GM23248 (cell line): ENCODE measurements around the gene SNX9. TPM values are rescaled to one million over a fixed set of nuclear protein-coding genes. Genes with fewer than 3 reads are reported as not detected.

Experiments
- DNase-seq: peaks from one replicate; pipeline ENCODE4 v3.0.0-alpha.2; 2015
- H2AFZ ChIP-seq: fragments of 200-600 bp; sonication (generic); 2 replicates; pipeline ENCODE4 v1.6.1; 2016; ENCODE audit warnings: antibody characterized with exemption
- H3F3A ChIP-seq: fragments of 200-600 bp; sonication (generic); 2 replicates; pipeline ENCODE4 v1.6.1; 2016; ENCODE audit warnings: mild to moderate bottlenecking, antibody characterized with exemption, mixed run types; ENCODE audit not compliant: insufficient read depth
- H3K27ac ChIP-seq: fragments of 200-600 bp; sonication (generic); 2 replicates; pipeline ENCODE4 v1.5.1; 2016; ENCODE audit warnings: mild to moderate bottlenecking
- H3K27me3 ChIP-seq: fragments of 200-600 bp; sonication (generic); replicated peaks from 2 replicates; pipeline ENCODE4 v1.6.1; 2016; ENCODE audit warnings: mild to moderate bottlenecking; ENCODE audit not compliant: insufficient read depth
- H3K36me3 ChIP-seq: fragments of 200-600 bp; sonication (generic); 2 replicates; pipeline ENCODE4 v1.6.1; 2016; ENCODE audit warnings: low read depth, mild to moderate bottlenecking
- H3K4me1 ChIP-seq: fragments of 200-600 bp; sonication (generic); 2 replicates; pipeline ENCODE4 v1.6.1; 2016; ENCODE audit warnings: mild to moderate bottlenecking; ENCODE audit not compliant: insufficient read depth
- H3K4me2 ChIP-seq: fragments of 200-600 bp; sonication (generic); one replicate; pipeline ENCODE4 v1.6.1; 2016; ENCODE audit warnings: mild to moderate bottlenecking; ENCODE audit not compliant: unreplicated experiment
- H3K4me3 ChIP-seq: fragments of 200-600 bp; sonication (generic); 2 replicates; pipeline ENCODE4 v1.5.1; 2016; ENCODE audit warnings: mild to moderate bottlenecking
- H3K79me2 ChIP-seq: fragments of 200-600 bp; sonication (generic); 2 replicates; pipeline ENCODE4 v1.6.1; 2016; ENCODE audit warnings: mild to moderate bottlenecking; ENCODE audit not compliant: insufficient read depth
- H3K9ac ChIP-seq: fragments of 200-600 bp; sonication (generic); 2 replicates; pipeline ENCODE4 v1.6.1; 2016; ENCODE audit warnings: mild to moderate bottlenecking
- H3K9me2 ChIP-seq: fragments of 200-600 bp; sonication (generic); 2 replicates; pipeline ENCODE4 v1.6.1; 2016; ENCODE audit warnings: mixed run types, mild to moderate bottlenecking, moderate library complexity; ENCODE audit not compliant: insufficient read depth
- H3K9me3 ChIP-seq: fragments of 200-600 bp; sonication (generic); one replicate; pipeline ENCODE4 v1.6.1; 2017; ENCODE audit warnings: low read depth
- H4K20me1 ChIP-seq: fragments of 200-600 bp; sonication (generic); 2 replicates; pipeline ENCODE4 v1.6.0; 2016; ENCODE audit not compliant: insufficient read depth
- EZH2 ChIP-seq: fragments of 200-600 bp; sonication (generic); IDR thresholded peaks from 2 replicates; pipeline ENCODE4 v1.6.1; 2018; ENCODE audit warnings: antibody characterized with exemption, mild to moderate bottlenecking; ENCODE audit not compliant: insufficient read depth, poor library complexity, severe bottlenecking
- EZH2phosphoT487 ChIP-seq: fragments of 200-600 bp; sonication (generic); IDR thresholded peaks from 2 replicates; pipeline ENCODE4 v1.6.1; 2018; ENCODE audit warnings: antibody characterized with exemption, moderate library complexity, mild to moderate bottlenecking, low read depth; ENCODE audit not compliant: insufficient read depth
- WGBS, 2 experiments: methylation state at CpG; one replicate each; pipeline ENCODE4 v1.1.6; 2015 to 2017; ENCODE audit warnings: low lambda C conversion rate in 2 of 2, low coverage in 1 of 2; ENCODE audit errors: missing lambda C conversion rate in 2 of 2; 5-methylcytosine and 5-hydroxymethylcytosine counted together
- in situ Hi-C: fragments of 300-500 bp; cut with MboI; formaldehyde crosslinking; loops from 2 replicates; pipeline ENCODE4 v1.15.0; 2020
- polyA plus RNA-seq: library from polyadenylated mRNA; unstranded; fragments of >200 nt; fragmentation: Nextera tagmentation; extraction: Ambion mirVana; gene quantifications from 2 replicates; pipeline ENCODE4 v1.2.1, GENCODE V29; 2016
- total RNA-seq: library from RNA; depleted of rRNA; stranded (reverse); fragments of >200 nt; shearing (Covaris generic); gene quantifications from 2 replicates; pipeline ENCODE4 v1.2.3, GENCODE V29; 2014

Gene SNX9
- total and polyA plus RNA-seq, 2 experiments from 2014 or later = 80.4 to 89.6 TPM

DNA sequence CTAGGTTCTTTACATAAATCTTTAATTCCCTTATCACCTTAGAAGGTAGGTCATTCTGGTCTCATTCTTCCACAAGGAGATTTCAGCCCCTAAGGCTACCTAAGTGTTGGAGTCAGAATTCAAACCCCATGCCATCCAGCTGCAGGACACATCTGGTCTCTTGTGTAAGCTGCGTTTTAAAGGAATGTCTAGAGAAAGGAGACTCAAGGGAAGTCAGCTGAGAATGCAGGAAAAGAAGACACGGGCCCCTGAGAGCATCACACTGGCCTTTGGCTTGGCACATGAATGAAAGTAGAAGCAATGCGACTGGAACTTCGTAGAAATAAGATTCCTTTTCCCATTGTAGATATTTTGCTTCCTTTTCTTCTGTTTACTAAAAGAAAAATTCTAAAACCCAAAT lies 82.0 kb downstream of the SNX9 start:
- no peaks in the 10 kb centered on the region for H3K9me3 ChIP-seq
- H3K9ac ChIP-seq = no peak overlapping the region
- peaks cover 13% of the 10 kb centered on the region for H3F3A ChIP-seq
- in situ Hi-C loops = no loop called here
- no peak for DNase-seq
- no peaks in the 10 kb centered on the region for H3K9me2 ChIP-seq
- H3K36me3 ChIP-seq = peaks cover 75% of the 10 kb centered on the region
- no peak overlapping the region for H3K27ac ChIP-seq
- WGBS, 2 experiments = 81 to 84% methylated on average over 4 of the region's 4 CpGs
- no peak for TF ChIP-seq EZH2
- TF ChIP-seq EZH2phosphoT487 = no peak
- H2AFZ ChIP-seq = no peak overlapping the region
- no peak overlapping the region for H3K4me3 ChIP-seq
- H3K27me3 ChIP-seq = no peaks in the 10 kb centered on the region
- no peaks in the 10 kb centered on the region for H4K20me1 ChIP-seq
- H3K4me1 ChIP-seq = no peaks in the 10 kb centered on the region
- H3K4me2 ChIP-seq = no peak overlapping the region
- peaks cover 53% of the 10 kb centered on the region for H3K79me2 ChIP-seq

DNA sequence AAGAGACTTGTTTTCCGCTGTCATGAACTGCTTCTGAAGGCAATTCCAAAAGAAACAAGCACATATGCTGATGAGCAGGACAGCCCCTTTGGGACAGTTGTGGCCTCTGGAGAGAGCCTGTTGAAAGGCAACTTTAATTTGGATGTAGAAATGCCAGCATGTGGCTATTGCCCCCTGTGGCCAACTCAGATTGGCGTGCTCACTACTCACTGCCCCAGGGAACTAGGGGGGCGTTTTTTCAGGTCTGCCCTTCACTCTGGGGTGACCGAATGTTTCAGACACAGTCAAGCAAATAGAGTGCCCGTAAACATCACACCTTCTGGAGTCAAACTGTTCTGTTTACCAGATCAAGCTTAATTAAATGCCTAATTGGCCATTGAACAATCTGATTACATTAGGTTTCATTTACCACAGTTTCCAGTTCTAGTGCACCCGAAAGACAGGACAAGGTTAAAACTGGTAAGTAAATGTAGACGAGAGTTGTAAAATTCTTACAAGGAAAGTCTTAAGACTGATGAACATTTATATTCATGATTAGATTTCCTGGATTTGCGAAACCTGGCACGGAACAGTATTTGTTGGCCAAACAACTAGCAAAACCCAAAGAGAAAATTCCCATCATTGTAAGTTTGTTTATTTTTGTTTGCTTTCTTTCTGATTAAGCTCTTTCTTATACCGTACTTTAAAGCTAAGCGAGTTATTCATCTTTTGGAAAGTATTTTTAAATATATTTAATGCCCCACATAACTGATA lies 82.7 kb downstream of the SNX9 start:
- no peak for DNase-seq
- Histone ChIP-seq H4K20me1 (no peaks in the 10 kb centered on the region), H3K9ac (no peak overlapping the region), H3K27ac (no peak overlapping the region), H3K79me2 (peaks cover 56% of the 10 kb centered on the region), H3K4me3 (no peak overlapping the region), H3F3A (peaks cover 18% of the 10 kb centered on the region; the same call in 1 of the 2 replicates), H3K4me2 (no peak overlapping the region), H2AFZ (no peak overlapping the region), H3K4me1 (no peaks in the 10 kb centered on the region), H3K9me3 (no peaks in the 10 kb centered on the region), H3K36me3 (peaks cover 82% of the 10 kb centered on the region), H3K9me2 (no peaks in the 10 kb centered on the region), H3K27me3 (no peaks in the 10 kb centered on the region)
- TF ChIP-seq EZH2phosphoT487 (no peak), EZH2 (no peak)
- 92 to 96% methylated on average over 11 of the region's 11 CpGs for WGBS, 2 experiments
- in situ Hi-C loops = no loop called here

DNA sequence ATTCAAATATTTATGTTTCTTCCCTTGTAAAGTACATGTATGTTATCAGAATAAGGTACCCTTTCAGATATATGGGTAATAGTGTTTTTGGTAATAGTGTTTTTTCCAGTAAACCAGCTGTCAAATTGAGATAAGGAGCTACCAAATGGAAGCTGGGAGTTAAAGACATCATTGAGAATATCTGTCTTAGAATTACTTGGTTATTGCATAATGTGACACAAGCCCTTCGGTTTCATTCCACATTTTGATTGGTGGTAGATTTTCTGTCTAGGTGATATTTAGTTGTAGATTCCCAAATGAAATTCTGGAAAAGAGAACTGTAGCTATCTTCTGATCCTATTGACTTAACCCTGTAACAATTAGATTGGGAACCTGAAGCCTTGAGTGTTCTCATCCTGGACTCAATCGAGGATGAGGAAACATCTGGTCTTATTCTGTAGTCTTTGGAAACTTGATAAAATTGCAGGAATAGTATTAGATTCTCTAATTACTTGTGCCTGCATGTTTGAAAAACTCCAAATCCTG lies 83.6 kb downstream of the SNX9 start:
- H3K9me3 ChIP-seq = no peaks in the 10 kb centered on the region
- 31 to 43% methylated on average over 2 of the region's 2 CpGs for WGBS, 2 experiments
- H4K20me1 ChIP-seq = no peaks in the 10 kb centered on the region
- H3K36me3 ChIP-seq = peaks cover 78% of the 10 kb centered on the region
- peaks cover 59% of the 10 kb centered on the region for H3K79me2 ChIP-seq
- H2AFZ ChIP-seq = no peak overlapping the region
- H3K27ac ChIP-seq = no peak overlapping the region
- peaks cover 6% of the 10 kb centered on the region for H3K4me1 ChIP-seq
- H3K4me2 ChIP-seq = no peak overlapping the region
- H3K9me2 ChIP-seq = no peaks in the 10 kb centered on the region
- no peak for TF ChIP-seq EZH2
- in situ Hi-C loops = no loop called here
- no peak overlapping the region for H3K9ac ChIP-seq
- no peak overlapping the region for H3K4me3 ChIP-seq
- peaks cover 24% of the 10 kb centered on the region for H3F3A ChIP-seq
- DNase-seq = no peak
- H3K27me3 ChIP-seq = no peaks in the 10 kb centered on the region

DNA sequence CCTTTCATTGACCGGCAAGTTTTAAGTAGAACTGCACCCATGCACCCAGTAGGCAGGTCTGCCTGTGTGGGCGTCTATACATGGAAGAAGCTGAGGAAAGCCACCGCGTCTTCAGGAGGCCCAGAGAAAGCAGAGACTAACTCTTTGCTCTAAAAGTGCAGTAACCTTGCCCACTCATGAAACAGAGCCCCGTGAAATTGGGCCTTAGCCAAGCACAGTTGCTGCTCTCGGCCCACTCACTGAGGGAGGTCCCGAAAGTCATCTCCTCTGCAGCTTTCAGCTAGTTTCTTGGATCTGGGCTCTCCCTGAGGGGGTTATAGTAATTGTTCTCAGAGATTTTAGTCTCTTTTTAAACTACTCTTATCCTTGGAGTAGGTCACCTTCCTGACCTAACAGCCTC lies 84.6 kb downstream of the SNX9 start:
- Histone ChIP-seq H3K27ac (no peak overlapping the region), H3K4me2 (no peak overlapping the region), H2AFZ (no peak overlapping the region), H3K27me3 (no peaks in the 10 kb centered on the region), H3K9ac (no peak overlapping the region), H3K4me3 (no peak overlapping the region), H3K9me2 (no peaks in the 10 kb centered on the region), H3K79me2 (peaks cover 59% of the 10 kb centered on the region), H3K9me3 (no peaks in the 10 kb centered on the region), H3F3A (peaks cover 35% of the 10 kb centered on the region), H4K20me1 (no peaks in the 10 kb centered on the region), H3K4me1 (peaks cover 16% of the 10 kb centered on the region), H3K36me3 (peaks cover 70% of the 10 kb centered on the region)
- WGBS, 2 experiments = 96 to 99% methylated on average over 7 of the region's 7 CpGs
- no peak for DNase-seq
- in situ Hi-C loops = no loop called here
- no peak for TF ChIP-seq EZH2phosphoT487
- TF ChIP-seq EZH2 = no peak
